GM23248 (cell line): ENCODE data around the gene TECTA. TPM values are rescaled to one million over a fixed set of nuclear protein-coding genes. Genes with fewer than 3 reads are reported as not detected.
A peak's percentile ranks its signal among the peaks of the same experiment; 100 is the strongest.
"Not testable (repeated sequence)": the region's sequence is repeated elsewhere in the genome, so short reads cannot be mapped to it uniquely, and the experiment has no call there.

Experiments
- DNase-seq: peaks from one replicate; pipeline ENCODE4 v3.0.0-alpha.2; 2015
- H2AFZ ChIP-seq: fragments of 200-600 bp; sonication (generic); 2 replicates; pipeline ENCODE4 v1.6.1; 2016; ENCODE audit warnings: antibody characterized with exemption
- H3F3A ChIP-seq: fragments of 200-600 bp; sonication (generic); 2 replicates; pipeline ENCODE4 v1.6.1; 2016; ENCODE audit warnings: mild to moderate bottlenecking, antibody characterized with exemption, mixed run types; ENCODE audit not compliant: insufficient read depth
- H3K27ac ChIP-seq: fragments of 200-600 bp; sonication (generic); 2 replicates; pipeline ENCODE4 v1.5.1; 2016; ENCODE audit warnings: mild to moderate bottlenecking
- H3K27me3 ChIP-seq: fragments of 200-600 bp; sonication (generic); replicated peaks from 2 replicates; pipeline ENCODE4 v1.6.1; 2016; ENCODE audit warnings: mild to moderate bottlenecking; ENCODE audit not compliant: insufficient read depth
- H3K36me3 ChIP-seq: fragments of 200-600 bp; sonication (generic); 2 replicates; pipeline ENCODE4 v1.6.1; 2016; ENCODE audit warnings: low read depth, mild to moderate bottlenecking
- H3K4me1 ChIP-seq: fragments of 200-600 bp; sonication (generic); 2 replicates; pipeline ENCODE4 v1.6.1; 2016; ENCODE audit warnings: mild to moderate bottlenecking; ENCODE audit not compliant: insufficient read depth
- H3K4me2 ChIP-seq: fragments of 200-600 bp; sonication (generic); one replicate; pipeline ENCODE4 v1.6.1; 2016; ENCODE audit warnings: mild to moderate bottlenecking; ENCODE audit not compliant: unreplicated experiment
- H3K4me3 ChIP-seq: fragments of 200-600 bp; sonication (generic); 2 replicates; pipeline ENCODE4 v1.5.1; 2016; ENCODE audit warnings: mild to moderate bottlenecking
- H3K79me2 ChIP-seq: fragments of 200-600 bp; sonication (generic); 2 replicates; pipeline ENCODE4 v1.6.1; 2016; ENCODE audit warnings: mild to moderate bottlenecking; ENCODE audit not compliant: insufficient read depth
- H3K9ac ChIP-seq: fragments of 200-600 bp; sonication (generic); 2 replicates; pipeline ENCODE4 v1.6.1; 2016; ENCODE audit warnings: mild to moderate bottlenecking
- H3K9me2 ChIP-seq: fragments of 200-600 bp; sonication (generic); 2 replicates; pipeline ENCODE4 v1.6.1; 2016; ENCODE audit warnings: mixed run types, mild to moderate bottlenecking, moderate library complexity; ENCODE audit not compliant: insufficient read depth
- H3K9me3 ChIP-seq: fragments of 200-600 bp; sonication (generic); one replicate; pipeline ENCODE4 v1.6.1; 2017; ENCODE audit warnings: low read depth
- H4K20me1 ChIP-seq: fragments of 200-600 bp; sonication (generic); 2 replicates; pipeline ENCODE4 v1.6.0; 2016; ENCODE audit not compliant: insufficient read depth
- EZH2 ChIP-seq: fragments of 200-600 bp; sonication (generic); IDR thresholded peaks from 2 replicates; pipeline ENCODE4 v1.6.1; 2018; ENCODE audit warnings: antibody characterized with exemption, mild to moderate bottlenecking; ENCODE audit not compliant: insufficient read depth, poor library complexity, severe bottlenecking
- EZH2phosphoT487 ChIP-seq: fragments of 200-600 bp; sonication (generic); IDR thresholded peaks from 2 replicates; pipeline ENCODE4 v1.6.1; 2018; ENCODE audit warnings: antibody characterized with exemption, moderate library complexity, mild to moderate bottlenecking, low read depth; ENCODE audit not compliant: insufficient read depth
- WGBS, 2 experiments: methylation state at CpG; one replicate each; pipeline ENCODE4 v1.1.6; 2015 to 2017; ENCODE audit warnings: low lambda C conversion rate in 2 of 2, low coverage in 1 of 2; ENCODE audit errors: missing lambda C conversion rate in 2 of 2; 5-methylcytosine and 5-hydroxymethylcytosine counted together
- in situ Hi-C: fragments of 300-500 bp; cut with MboI; formaldehyde crosslinking; loops from 2 replicates; pipeline ENCODE4 v1.15.0; 2020
- polyA plus RNA-seq: library from polyadenylated mRNA; unstranded; fragments of >200 nt; fragmentation: Nextera tagmentation; extraction: Ambion mirVana; gene quantifications from 2 replicates; pipeline ENCODE4 v1.2.1, GENCODE V29; 2016
- total RNA-seq: library from RNA; depleted of rRNA; stranded (reverse); fragments of >200 nt; shearing (Covaris generic); gene quantifications from 2 replicates; pipeline ENCODE4 v1.2.3, GENCODE V29; 2014; rRNA removed

Gene TECTA
- total and polyA plus RNA-seq, 2 experiments from 2014 or later = under 0.01 to 0.08 TPM

DNA sequence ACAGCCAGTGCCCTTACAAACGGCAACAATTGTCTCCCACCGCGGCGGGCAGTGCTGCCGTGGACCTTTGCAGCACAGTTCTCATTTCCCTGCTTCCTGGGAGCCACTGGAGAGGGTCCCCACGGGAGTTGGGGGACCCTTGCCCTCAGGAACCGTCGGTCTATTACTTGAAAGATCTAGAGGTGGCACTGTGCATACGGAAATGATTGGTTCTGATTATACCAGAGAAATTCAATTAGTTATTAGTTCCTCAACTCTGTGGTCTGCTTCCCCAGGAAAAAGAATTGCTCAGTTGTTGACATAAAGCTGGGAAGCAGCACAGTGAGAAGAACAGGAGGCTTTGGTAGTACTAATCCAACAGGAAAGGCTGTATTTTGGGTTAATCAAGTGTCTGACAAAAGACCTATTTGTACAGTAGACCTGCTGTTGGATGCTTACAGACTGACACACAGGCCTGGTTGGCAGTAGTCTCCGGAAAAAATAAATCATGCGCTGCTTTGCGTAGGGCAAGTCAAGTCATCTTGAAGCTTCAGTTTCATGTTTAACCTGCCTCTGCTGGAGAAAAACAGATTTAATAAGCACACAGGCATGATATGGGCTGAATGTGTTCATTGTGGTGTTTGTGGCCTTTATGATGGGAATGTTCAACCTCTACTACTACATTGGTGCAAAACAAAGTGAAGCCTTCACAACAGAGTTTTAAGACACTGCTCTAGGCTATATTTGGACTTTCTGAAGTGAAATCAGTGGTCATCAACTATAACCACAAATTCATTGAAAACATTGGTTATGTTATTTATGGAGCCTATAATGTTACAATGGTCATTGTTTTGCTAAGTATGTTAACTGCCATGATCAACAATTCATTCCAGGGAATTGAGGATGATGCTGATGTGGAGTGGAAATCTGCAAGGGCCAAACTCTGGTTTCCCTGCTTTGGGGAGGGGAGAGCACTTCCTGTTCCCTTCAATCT is 136.9 kb downstream of the TECTA start:
- TF ChIP-seq EZH2phosphoT487 (no peak), EZH2 (no peak)
- no peaks in the 10 kb centered on the region for H3K36me3 ChIP-seq
- H3K9ac ChIP-seq = no peak overlapping the region
- DNase-seq = peak; percentile 62
- H2AFZ ChIP-seq = no peak overlapping the region
- 73 to 78% methylated on average over 12 of the region's 12 CpGs for WGBS, 2 experiments
- peak overlapping the region; percentile 63 for H3K27ac ChIP-seq
- peaks cover 6% of the 10 kb centered on the region; the same call in 1 of the 2 replicates for H3K27me3 ChIP-seq
- no peak overlapping the region for H3K4me3 ChIP-seq
- H3F3A ChIP-seq = peaks cover 5% of the 10 kb centered on the region; the same call in 1 of the 2 replicates
- H3K4me2 ChIP-seq = no peak overlapping the region
- no peaks in the 10 kb centered on the region for H3K9me3 ChIP-seq
- in situ Hi-C loops = no loop called here
- H4K20me1 ChIP-seq = no peaks in the 10 kb centered on the region
- peaks cover 41% of the 10 kb centered on the region for H3K4me1 ChIP-seq
- H3K79me2 ChIP-seq = no peaks in the 10 kb centered on the region
- H3K9me2 ChIP-seq = no peaks in the 10 kb centered on the region

DNA sequence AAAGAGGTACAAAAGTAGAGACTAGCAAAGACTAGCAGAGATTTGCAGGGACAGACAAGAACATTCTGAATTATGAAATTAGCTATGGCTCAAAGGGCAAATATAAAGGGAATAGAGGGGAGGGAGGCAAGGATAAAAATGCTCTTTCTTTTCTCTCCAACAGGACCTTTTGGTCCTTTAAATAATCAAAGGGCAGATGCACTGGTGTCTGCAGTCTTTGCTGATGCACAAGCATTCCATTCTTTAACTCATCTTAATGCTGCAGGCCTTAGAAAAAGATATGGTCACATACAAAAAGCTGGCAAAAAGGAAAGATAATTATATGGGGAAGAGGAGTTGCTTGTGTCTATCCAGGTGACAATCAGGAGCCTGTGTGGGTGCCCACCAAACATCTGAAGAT is 137.9 kb downstream of the TECTA start:
- no peaks in the 10 kb centered on the region for H3K9me2 ChIP-seq
- no peak overlapping the region for H3K9ac ChIP-seq
- TF ChIP-seq EZH2phosphoT487 (no peak), EZH2 (no peak)
- DNase-seq = no peak
- no peaks in the 10 kb centered on the region for H3K9me3 ChIP-seq
- no peak overlapping the region for H3K4me3 ChIP-seq
- H2AFZ ChIP-seq = no peak overlapping the region
- peaks cover 41% of the 10 kb centered on the region for H3K4me1 ChIP-seq
- peaks cover 5% of the 10 kb centered on the region; the same call in 1 of the 2 replicates for H3F3A ChIP-seq
- peaks cover 6% of the 10 kb centered on the region; the same call in 1 of the 2 replicates for H3K27me3 ChIP-seq
- in situ Hi-C loops = no loop called here
- no peak overlapping the region for H3K27ac ChIP-seq
- H3K79me2 ChIP-seq = no peaks in the 10 kb centered on the region
- no peaks in the 10 kb centered on the region for H4K20me1 ChIP-seq
- no peak overlapping the region for H3K4me2 ChIP-seq
- no peaks in the 10 kb centered on the region for H3K36me3 ChIP-seq

DNA sequence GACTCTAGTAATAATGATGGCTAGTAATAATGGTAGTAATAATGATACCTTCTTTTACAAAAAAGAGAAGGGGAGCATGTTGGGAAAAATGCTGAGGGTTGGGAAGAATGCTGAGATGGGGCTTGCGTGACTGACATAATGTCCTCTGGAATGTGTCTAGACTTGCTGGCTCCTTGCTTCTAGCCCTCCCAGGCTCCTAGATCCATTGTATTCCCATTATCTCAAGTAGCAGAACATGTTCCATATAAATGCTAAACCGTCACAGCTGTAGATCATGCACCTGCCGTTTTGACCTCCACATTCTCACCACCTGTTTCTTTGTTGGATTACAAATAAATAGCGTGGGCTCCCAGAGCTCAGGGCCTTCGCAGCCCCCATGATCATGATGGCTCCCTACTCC is 139.0 kb downstream of the TECTA start:
- H3F3A ChIP-seq, H3K9me2 ChIP-seq, H3K4me3 ChIP-seq, H2AFZ ChIP-seq, H4K20me1 ChIP-seq, H3K27ac ChIP-seq, H3K9ac ChIP-seq, H3K27me3 ChIP-seq, H3K36me3 ChIP-seq, H3K9me3 ChIP-seq, in situ Hi-C loops, H3K4me2 ChIP-seq, H3K79me2 ChIP-seq: not testable (repeated sequence)
- peak; percentile 15 for DNase-seq
- peaks cover 41% of the 10 kb centered on the region for H3K4me1 ChIP-seq
- WGBS, 2 experiments = 73 to 76% methylated on average over 5 of the region's 5 CpGs

DNA sequence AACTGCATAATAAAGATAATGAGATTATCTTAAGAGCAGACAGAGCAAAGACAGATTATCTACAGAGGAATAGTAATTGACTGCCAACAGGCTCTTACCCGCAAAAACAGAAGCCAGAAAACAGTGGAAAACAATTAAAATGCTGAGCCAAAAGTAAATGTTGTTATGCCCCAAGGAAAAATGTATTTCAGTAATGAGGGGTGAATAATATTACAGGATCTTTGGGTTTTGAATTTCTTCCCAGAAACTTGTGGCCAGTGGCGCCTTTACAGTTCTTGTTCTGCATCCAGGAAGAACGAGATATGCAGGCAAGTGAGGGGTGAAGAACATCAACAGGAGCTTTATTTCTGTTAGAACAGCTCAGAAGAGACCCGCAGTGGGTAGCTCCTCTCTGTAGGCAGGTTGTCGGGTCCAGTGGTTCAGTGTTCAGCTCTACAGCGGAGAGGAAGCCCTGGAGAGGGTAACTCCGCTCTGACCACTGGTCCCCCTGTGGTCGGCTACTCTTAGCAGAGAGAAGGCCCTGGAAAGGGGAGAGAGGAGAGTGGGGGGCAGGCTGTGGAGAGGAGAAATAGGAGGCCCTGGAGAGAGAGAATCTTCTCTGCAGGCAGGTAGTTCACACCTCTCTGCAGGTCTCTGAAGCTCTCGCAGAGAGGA is 139.7 kb downstream of the TECTA start:
- 72 to 75% methylated on average over 9 of the region's 9 CpGs for WGBS, 2 experiments
- peaks cover 37% of the 10 kb centered on the region for H3K4me1 ChIP-seq
- peak; percentile 47 for DNase-seq

More for the DNA sequence above, 139.7 kb downstream of the TECTA start:
- H3F3A ChIP-seq = peaks cover 5% of the 10 kb centered on the region; the same call in 1 of the 2 replicates
- H3K79me2 ChIP-seq = no peaks in the 10 kb centered on the region
- no peak overlapping the region for H3K27ac ChIP-seq
- no peaks in the 10 kb centered on the region for H3K9me3 ChIP-seq
- TF ChIP-seq EZH2 = no peak
- TF ChIP-seq EZH2phosphoT487 = no peak
- no peaks in the 10 kb centered on the region for H3K9me2 ChIP-seq
- in situ Hi-C loops = no loop called here
- no peak overlapping the region for H3K4me2 ChIP-seq
- no peak overlapping the region for H3K9ac ChIP-seq
- peaks cover 6% of the 10 kb centered on the region; the same call in 1 of the 2 replicates for H3K27me3 ChIP-seq
- H3K36me3 ChIP-seq = no peaks in the 10 kb centered on the region
- H4K20me1 ChIP-seq = no peaks in the 10 kb centered on the region
- H3K4me3 ChIP-seq = no peak overlapping the region
- H2AFZ ChIP-seq = no peak overlapping the region

Other genes starting within 250 kb of the TECTA start
- gene TBCEL, start 77.1 kb upstream of the TECTA start, total RNA-seq = 20.6 and 27.9 TPM in 2 replicates
- 10.9 and 13.0 TPM in 2 replicates for gene TBCEL, start 77.1 kb upstream of the TECTA start, polyA plus RNA-seq
- 25.5 and 32.7 TPM in 2 replicates for gene SC5D, start 191.5 kb downstream of the TECTA start, total RNA-seq
- 27.7 and 28.4 TPM in 2 replicates for gene SC5D, start 191.5 kb downstream of the TECTA start, polyA plus RNA-seq